Smooth muscle cell (in vitro differentiated cells): ENCODE results near the gene TCF12. TPM values are rescaled to one million over a fixed set of nuclear protein-coding genes. Genes with fewer than 3 reads are reported as not detected.

Experiments
- DNase-seq: peaks from one replicate; lab custom pipeline; 2025; ENCODE audit not compliant: unreplicated experiment; lab: John Stamatoyannopoulos, UW
- H2AFZ ChIP-seq: fragments of 200-600 bp; sonication (generic); 2 replicates; pipeline ENCODE4 v1.6.0; 2016; ENCODE audit warnings: antibody characterized with exemption, low read depth, mild to moderate bottlenecking
- H3F3A ChIP-seq: fragments of 200-600 bp; sonication (generic); 2 replicates; pipeline ENCODE4 v1.6.0; 2017; ENCODE audit warnings: antibody characterized with exemption, low read depth
- H3K27ac ChIP-seq: fragments of 200-600 bp; sonication (generic); 2 replicates; pipeline ENCODE4 v1.5.1; 2016; ENCODE audit warnings: low read depth, mild to moderate bottlenecking
- H3K27me3 ChIP-seq: fragments of 200-600 bp; sonication (generic); 2 replicates; pipeline ENCODE4 v1.6.1; 2016; ENCODE audit warnings: low read depth, mild to moderate bottlenecking
- H3K36me3 ChIP-seq: fragments of 200-600 bp; sonication (generic); 2 replicates; pipeline ENCODE4 v1.5.1; 2016; ENCODE audit warnings: low read depth
- H3K4me1 ChIP-seq: fragments of 200-600 bp; sonication (generic); 2 replicates; pipeline ENCODE4 v1.5.1; 2016; ENCODE audit warnings: low read depth
- H3K4me2 ChIP-seq: fragments of 200-600 bp; sonication (generic); 2 replicates; pipeline ENCODE4 v1.6.0; 2016; ENCODE audit warnings: mild to moderate bottlenecking
- H3K4me3 ChIP-seq: fragments of 200-600 bp; sonication (generic); 2 replicates; pipeline ENCODE4 v1.5.1; 2016; ENCODE audit warnings: mild to moderate bottlenecking
- H3K79me2 ChIP-seq: fragments of 200-600 bp; sonication (generic); 2 replicates; pipeline ENCODE4 v1.6.0; 2016; ENCODE audit warnings: low read depth, mild to moderate bottlenecking
- H3K9ac ChIP-seq: fragments of 200-600 bp; sonication (generic); 2 replicates; pipeline ENCODE4 v1.6.0; 2016; ENCODE audit warnings: low read depth
- H3K9me3 ChIP-seq: fragments of 200-600 bp; sonication (generic); replicated peaks from 2 replicates; pipeline ENCODE4 v1.5.1; 2016; ENCODE audit warnings: low read depth
- H4K20me1 ChIP-seq: fragments of 200-600 bp; sonication (generic); 2 replicates; pipeline ENCODE4 v1.6.0; 2016; ENCODE audit warnings: low read depth
- WGBS: methylation state at CpG from one replicate; pipeline ENCODE4 v1.1.7; 2016; ENCODE audit warnings: low lambda C conversion rate; 5-methylcytosine and 5-hydroxymethylcytosine counted together
- polyA plus RNA-seq: library from polyadenylated mRNA; unstranded; fragments of >200 nt; fragmentation: Nextera tagmentation; extraction: Ambion mirVana; gene quantifications from 2 replicates; pipeline ENCODE4 v1.2.1, GENCODE V29; 2016
- total RNA-seq: library from RNA; depleted of rRNA; stranded (reverse); fragments of >200 nt; gene quantifications from 2 replicates; pipeline ENCODE4 v1.2.3, GENCODE V29; 2014
- TF ChIP-seq, protein P1 (sequence below): fragments of 200-600 bp; sonication (generic); IDR thresholded peaks from 2 replicates; pipeline ENCODE4 v1.5.1; 2017; ENCODE audit warnings: borderline replicate concordance, mild to moderate bottlenecking, antibody characterized with exemption; ENCODE audit not compliant: insufficient read depth, poor library complexity, severe bottlenecking

TCF12 gene
- total and polyA plus RNA-seq, 2 experiments from 2014 or later: 54.1 to 302 TPM

DNA sequence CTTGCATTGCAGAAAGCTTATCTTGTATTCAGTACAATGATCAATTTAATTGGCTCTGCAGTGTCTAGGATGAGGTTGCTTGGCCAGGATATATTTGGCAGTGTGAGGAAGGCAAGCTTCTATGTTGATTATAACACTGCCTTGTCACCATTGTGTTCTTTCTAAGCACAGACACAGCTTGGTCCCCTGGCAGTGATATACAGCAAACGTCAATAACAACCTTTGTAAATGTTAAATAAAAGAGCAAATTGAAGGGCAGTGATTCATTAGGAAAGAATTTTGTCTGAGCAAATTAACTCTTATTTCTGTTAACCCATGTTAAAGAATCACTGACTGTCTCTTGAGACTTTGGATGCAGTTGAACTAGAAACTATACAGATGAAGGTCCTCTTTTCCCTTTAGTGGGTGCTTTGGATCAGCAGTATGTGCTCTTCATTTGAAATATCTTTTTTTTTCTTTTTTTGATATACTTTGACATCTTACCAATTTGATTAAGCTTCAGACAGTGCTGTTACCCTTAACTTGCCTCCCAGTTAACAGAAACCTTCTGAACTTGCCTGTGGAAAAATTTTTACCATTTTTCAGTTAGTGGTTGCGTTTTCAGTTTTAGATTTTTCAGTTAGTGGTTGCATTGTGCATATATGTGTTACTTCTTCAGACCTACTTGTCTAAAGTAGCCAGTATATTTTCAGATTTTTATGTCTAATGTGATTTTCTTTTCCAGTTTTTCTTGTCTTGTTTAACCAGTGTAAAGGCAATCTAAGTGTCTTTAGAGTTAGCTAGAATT, 199.8 kb downstream of the TCF12 start:
- DNase-seq: no peak
- H2AFZ ChIP-seq: no peak overlapping the region
- no peaks in the 10 kb centered on the region for H3F3A ChIP-seq
- no peak overlapping the region for H3K9ac ChIP-seq
- peak overlapping the region; percentile 51 for H3K27ac ChIP-seq
- 45% methylated on average over 2 of the region's 2 CpGs for WGBS
- H3K9me3 ChIP-seq: no peaks in the 10 kb centered on the region
- H3K4me2 ChIP-seq: peak overlapping the region; percentile 9
- H3K36me3 ChIP-seq: no peaks in the 10 kb centered on the region
- no peak overlapping the region for H3K4me3 ChIP-seq
- peaks cover 66% of the 10 kb centered on the region for H4K20me1 ChIP-seq
- peaks cover 37% of the 10 kb centered on the region for H3K79me2 ChIP-seq
- H3K27me3 ChIP-seq: no peaks in the 10 kb centered on the region
- TF ChIP-seq, protein P1, sequence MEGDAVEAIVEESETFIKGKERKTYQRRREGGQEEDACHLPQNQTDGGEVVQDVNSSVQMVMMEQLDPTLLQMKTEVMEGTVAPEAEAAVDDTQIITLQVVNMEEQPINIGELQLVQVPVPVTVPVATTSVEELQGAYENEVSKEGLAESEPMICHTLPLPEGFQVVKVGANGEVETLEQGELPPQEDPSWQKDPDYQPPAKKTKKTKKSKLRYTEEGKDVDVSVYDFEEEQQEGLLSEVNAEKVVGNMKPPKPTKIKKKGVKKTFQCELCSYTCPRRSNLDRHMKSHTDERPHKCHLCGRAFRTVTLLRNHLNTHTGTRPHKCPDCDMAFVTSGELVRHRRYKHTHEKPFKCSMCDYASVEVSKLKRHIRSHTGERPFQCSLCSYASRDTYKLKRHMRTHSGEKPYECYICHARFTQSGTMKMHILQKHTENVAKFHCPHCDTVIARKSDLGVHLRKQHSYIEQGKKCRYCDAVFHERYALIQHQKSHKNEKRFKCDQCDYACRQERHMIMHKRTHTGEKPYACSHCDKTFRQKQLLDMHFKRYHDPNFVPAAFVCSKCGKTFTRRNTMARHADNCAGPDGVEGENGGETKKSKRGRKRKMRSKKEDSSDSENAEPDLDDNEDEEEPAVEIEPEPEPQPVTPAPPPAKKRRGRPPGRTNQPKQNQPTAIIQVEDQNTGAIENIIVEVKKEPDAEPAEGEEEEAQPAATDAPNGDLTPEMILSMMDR: no peak
- peaks cover 16% of the 10 kb centered on the region for H3K4me1 ChIP-seq

DNA sequence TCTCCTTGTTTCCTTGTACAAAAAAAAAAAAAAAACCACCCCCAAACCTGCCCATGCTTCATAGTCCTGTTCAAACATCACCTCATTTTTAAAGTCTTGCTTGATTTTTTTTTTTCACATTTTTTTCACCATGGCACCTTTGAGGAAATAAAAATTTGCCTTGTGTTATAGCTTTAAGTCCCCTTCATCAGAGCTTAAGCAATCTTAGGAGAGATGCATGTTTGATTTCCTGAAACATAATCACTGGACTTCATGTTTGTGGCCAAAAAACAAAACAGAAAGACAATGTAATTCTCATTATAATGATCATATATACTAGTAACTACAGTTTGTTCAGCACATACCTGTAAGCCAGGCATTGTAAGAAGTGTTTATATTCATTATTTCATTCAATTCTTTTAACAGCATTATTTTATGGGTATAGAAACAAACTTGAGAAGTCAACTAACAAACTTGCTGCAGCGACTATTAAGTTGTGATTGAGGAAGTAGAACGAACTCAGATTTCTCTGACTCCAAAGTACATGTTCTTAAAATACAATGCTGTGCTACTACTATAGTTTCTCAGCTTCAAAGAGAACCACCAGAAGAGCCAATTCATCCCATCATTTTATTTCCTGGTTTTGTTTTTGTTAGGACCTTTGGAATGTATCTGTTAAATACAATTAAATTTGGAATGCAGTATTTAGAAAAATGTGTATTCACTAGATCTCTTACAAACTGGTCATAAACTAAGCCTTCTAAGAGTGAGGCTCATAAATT, 203.8 kb downstream of the TCF12 start:
- Histone ChIP-seq H3K79me2 (peaks cover 36% of the 10 kb centered on the region), H3K4me1 (peaks cover 16% of the 10 kb centered on the region), H3K9me3 (no peaks in the 10 kb centered on the region), H3K36me3 (no peaks in the 10 kb centered on the region), H3K27me3 (no peaks in the 10 kb centered on the region), H2AFZ (no peak overlapping the region), H3F3A (no peaks in the 10 kb centered on the region), H3K4me3 (no peak overlapping the region), H4K20me1 (peaks cover 55% of the 10 kb centered on the region), H3K27ac (no peak overlapping the region), H3K4me2 (no peak overlapping the region), H3K9ac (no peak overlapping the region)
- DNase-seq: no peak
- TF ChIP-seq, protein P1: no peak
- 83% methylated on average over 2 of the region's 2 CpGs for WGBS

DNA sequence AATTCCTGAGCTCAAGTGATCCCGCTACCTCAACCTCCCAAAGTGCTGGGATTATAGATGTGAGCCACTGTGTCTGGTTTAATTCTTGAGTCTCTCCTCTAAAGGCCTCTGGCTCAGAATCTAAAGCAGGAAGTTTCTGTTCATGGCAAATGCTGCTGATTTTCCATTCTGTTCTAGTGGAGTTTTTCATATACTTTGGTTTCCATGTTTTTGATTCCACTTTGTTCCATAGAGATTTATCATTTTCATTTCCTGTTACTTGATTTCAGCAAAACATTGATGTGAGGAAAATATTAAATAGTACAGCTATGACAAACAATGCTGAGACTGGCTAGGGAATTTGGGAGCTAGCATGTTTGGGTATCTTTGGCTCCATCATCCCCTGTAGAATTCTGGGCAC, 205.6 kb downstream of the TCF12 start:
- no peaks in the 10 kb centered on the region for H3K9me3 ChIP-seq
- WGBS: 81% methylated on average over 1 of the region's 1 CpG
- TF ChIP-seq, protein P1: no peak
- H2AFZ ChIP-seq: no peak overlapping the region
- H3K36me3 ChIP-seq: no peaks in the 10 kb centered on the region
- H3K79me2 ChIP-seq: peaks cover 34% of the 10 kb centered on the region
- H3K9ac ChIP-seq: no peak overlapping the region
- no peak overlapping the region for H3K27ac ChIP-seq
- H3K4me1 ChIP-seq: peaks cover 6% of the 10 kb centered on the region
- no peak overlapping the region for H3K4me2 ChIP-seq
- DNase-seq: no peak
- H3K4me3 ChIP-seq: no peak overlapping the region
- H4K20me1 ChIP-seq: peaks cover 44% of the 10 kb centered on the region
- no peaks in the 10 kb centered on the region for H3K27me3 ChIP-seq
- H3F3A ChIP-seq: no peaks in the 10 kb centered on the region
